HFFc6 (cell line): ENCODE measurements around the gene HCFC2. TPM values are rescaled to one million over a fixed set of nuclear protein-coding genes. Genes with fewer than 3 reads are reported as not detected.

Experiments used
- DNase-seq: peaks from one replicate; pipeline ENCODE4 v3.0.0-alpha.2; 2018
- H3K27ac Mint-ChIP-seq: 2 replicates; pipeline ENCODE4 v1.8.0; 2020; ENCODE audit warnings: mild to moderate bottlenecking, mixed read lengths
- H3K27me3 Mint-ChIP-seq: 2 replicates; pipeline ENCODE4 v1.8.0; 2021; ENCODE audit warnings: mild to moderate bottlenecking, moderate library complexity, mixed read lengths; ENCODE audit not compliant: insufficient read depth
- H3K36me3 Mint-ChIP-seq: 2 replicates; pipeline ENCODE4 v1.8.0; 2021; ENCODE audit warnings: low read depth, mixed read lengths
- H3K4me1 Mint-ChIP-seq: 2 replicates; pipeline ENCODE4 v1.8.0; 2020; ENCODE audit warnings: low read depth, mixed read lengths
- H3K4me3 Mint-ChIP-seq: 2 replicates; pipeline ENCODE4 v1.8.0; 2020; ENCODE audit warnings: mild to moderate bottlenecking, moderate library complexity, mixed read lengths
- H3K9me3 Mint-ChIP-seq: 2 replicates; pipeline ENCODE4 v1.8.0; 2020; ENCODE audit warnings: mild to moderate bottlenecking, mixed read lengths
- CTCF ChIP-seq: fragments of 200-600 bp; sonication (generic); IDR thresholded peaks from 2 replicates; pipeline ENCODE4 v1.5.0; 2021; ENCODE audit warnings: antibody characterized with exemption, mild to moderate bottlenecking
- total RNA-seq, 6 experiments: library from RNA; stranded (reverse); fragmentation: NEBNext Ultra II Directional; extraction: Animal tissue kit (Norgen Biotek cat#: 25700); gene quantifications; 2 replicates in 1 of 6; 3 replicates in 5 of 6; pipeline ENCODE4 v1.2.3, GENCODE V29; 2021

Gene HCFC2
- total RNA-seq, 6 experiments from 2014 or later = 19.6 to 23.8 (median 21.9) TPM

DNA sequence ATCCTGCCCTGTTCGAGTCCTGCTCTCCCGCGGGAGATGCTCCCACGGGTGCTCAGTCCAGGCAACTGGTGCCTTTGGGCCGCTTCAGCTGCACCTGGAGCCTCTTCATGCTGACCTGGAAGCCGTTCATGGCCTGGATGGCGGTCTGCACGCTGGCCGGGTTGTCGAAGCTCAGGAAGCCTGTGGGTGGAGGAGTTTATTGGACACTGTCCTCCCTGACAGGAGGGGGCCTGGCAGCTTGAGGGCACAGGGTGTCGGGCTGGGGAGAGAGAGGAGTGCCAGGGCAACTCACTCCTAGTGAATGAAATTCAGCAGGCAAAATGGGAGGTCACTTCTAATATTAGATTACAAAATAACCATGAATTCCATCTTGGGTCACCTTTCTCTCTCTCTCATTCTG, 83.0 kb downstream of the HCFC2 start:
- Mint-ChIP-seq H3K36me3 (no peaks in the 10 kb centered on the region), H3K27me3 (peaks cover 16% of the 10 kb centered on the region), H3K4me1 (no peaks in the 10 kb centered on the region), H3K4me3 (no peak overlapping the region), H3K27ac (no peak overlapping the region), H3K9me3 (no peaks in the 10 kb centered on the region)
- no peak for DNase-seq
- no peak for TF ChIP-seq CTCF

GRCh38 chr12:104150416-104150815, 86.1 kb downstream of the HCFC2 start:
- TF ChIP-seq CTCF = no peak
- DNase-seq = no peak
- Mint-ChIP-seq H3K4me3 (no peak overlapping the region), H3K27ac (no peak overlapping the region), H3K9me3 (no peaks in the 10 kb centered on the region), H3K36me3 (no peaks in the 10 kb centered on the region), H3K4me1 (no peaks in the 10 kb centered on the region), H3K27me3 (peaks cover 16% of the 10 kb centered on the region)

DNA sequence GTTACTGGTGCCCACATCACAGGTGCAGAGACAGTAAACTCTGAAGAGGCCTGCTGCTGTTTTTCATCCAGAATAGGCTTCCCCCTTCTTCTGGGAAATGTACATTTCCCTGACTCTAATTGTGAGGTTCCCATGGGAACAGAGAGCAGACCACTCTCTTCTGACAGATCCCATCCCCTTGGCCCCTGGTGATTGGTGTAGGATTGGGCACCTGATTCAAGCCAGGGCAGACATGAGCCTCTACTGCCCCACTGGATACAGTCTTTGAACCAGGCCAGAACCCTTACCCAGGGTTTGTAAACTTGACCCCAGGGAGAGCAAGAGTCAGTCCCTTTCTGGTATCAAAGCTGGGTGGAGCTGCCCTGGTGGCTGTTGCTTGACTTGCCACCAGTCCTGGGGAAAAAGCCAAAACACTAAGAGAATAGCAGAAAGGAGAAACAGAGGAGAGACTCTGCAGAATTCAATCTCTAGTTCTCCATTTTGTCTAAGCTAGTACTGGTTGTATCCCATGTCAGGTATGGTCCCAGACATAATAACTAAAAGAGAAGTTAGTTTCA, 88.4 kb downstream of the HCFC2 start:
- no peak for TF ChIP-seq CTCF
- DNase-seq = no peak
- H3K36me3 Mint-ChIP-seq = no peaks in the 10 kb centered on the region
- H3K9me3 Mint-ChIP-seq = no peaks in the 10 kb centered on the region
- H3K27me3 Mint-ChIP-seq = peaks cover 12% of the 10 kb centered on the region
- no peak overlapping the region for H3K27ac Mint-ChIP-seq
- H3K4me3 Mint-ChIP-seq = no peak overlapping the region
- H3K4me1 Mint-ChIP-seq = no peaks in the 10 kb centered on the region

- DNase-seq = no peak
- no peaks in the 10 kb centered on the region for H3K9me3 Mint-ChIP-seq
- no peaks in the 10 kb centered on the region for H3K36me3 Mint-ChIP-seq
- no peak for TF ChIP-seq CTCF
- H3K4me1 Mint-ChIP-seq = no peaks in the 10 kb centered on the region
- H3K27me3 Mint-ChIP-seq = peaks cover 9% of the 10 kb centered on the region
- no peak overlapping the region for H3K27ac Mint-ChIP-seq
- H3K4me3 Mint-ChIP-seq = no peak overlapping the region
These were observed 90.0 kb downstream of the HCFC2 start for GRCh38 chr12:104154286-104154685.

DNA sequence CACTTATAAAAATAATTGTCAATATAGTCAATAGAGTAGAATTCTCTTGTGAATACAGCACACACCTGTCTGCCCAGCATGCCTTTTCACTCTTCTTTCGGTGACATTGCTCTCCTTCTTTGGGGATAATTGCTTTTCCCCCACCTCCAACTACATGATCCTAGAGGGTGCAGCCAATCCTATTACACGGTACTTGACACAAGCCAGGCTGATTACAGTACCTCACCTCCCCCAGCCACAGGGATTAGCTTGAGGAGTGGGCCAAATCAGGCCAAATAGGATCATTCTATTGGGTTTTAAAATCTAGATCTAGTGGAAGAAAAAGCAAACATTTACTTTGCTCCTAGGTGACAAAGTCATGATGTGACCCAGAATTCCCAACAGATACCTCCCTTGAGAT, 90.5 kb downstream of the HCFC2 start:
- Mint-ChIP-seq H3K4me1 (no peaks in the 10 kb centered on the region), H3K9me3 (no peaks in the 10 kb centered on the region), H3K27me3 (peaks cover 6% of the 10 kb centered on the region), H3K27ac (no peak overlapping the region), H3K4me3 (no peak overlapping the region), H3K36me3 (no peaks in the 10 kb centered on the region)
- no peak for DNase-seq
- TF ChIP-seq CTCF = no peak

Other genes with a start within 250 kb of the HCFC2 start
- 10 to 100 TPM; 10.5 to 12.8 (median 11.3) TPM for gene NT5DC3, start 223.3 kb upstream of the HCFC2 start, total RNA-seq
- gene HSP90B1, start 134.1 kb upstream of the HCFC2 start, total RNA-seq = 1,000 to 10,000 TPM; 1,001 to 1,318 (median 1,069) TPM
- 10 to 100 TPM; 13.9 to 19.7 (median 16.0) TPM for gene TDG, start 98.7 kb upstream of the HCFC2 start, total RNA-seq
- 10 to 100 TPM; 36.4 to 58.0 (median 50.9) TPM for gene GLT8D2, start 14.3 kb upstream of the HCFC2 start, total RNA-seq
- 10 to 100 TPM; 20.0 to 33.3 (median 27.0) TPM for gene NFYB, start 73.7 kb downstream of the HCFC2 start, total RNA-seq
- 100 to 1,000 TPM; 468 to 851 (median 784) TPM for gene TXNRD1, start 151.2 kb downstream of the HCFC2 start, total RNA-seq
- 1 to 10 TPM; 2.2 to 4.4 (median 4.1) TPM for gene EID3, start 239.2 kb downstream of the HCFC2 start, total RNA-seq